NCI-H345 treated with DMSO at 0.1 percent for 48 hours (cell line): ENCODE results near the gene PNMA8A.
"Not testable (repeated sequence)": the region's sequence is repeated elsewhere in the genome, so short reads cannot be mapped to it uniquely, and the experiment has no call there.

Experiments
- DNase-seq: peaks from one replicate; lab custom pipeline; 2025; ENCODE audit not compliant: unreplicated experiment; lab: John Stamatoyannopoulos, UW

Gene PNMA8A, protein sequence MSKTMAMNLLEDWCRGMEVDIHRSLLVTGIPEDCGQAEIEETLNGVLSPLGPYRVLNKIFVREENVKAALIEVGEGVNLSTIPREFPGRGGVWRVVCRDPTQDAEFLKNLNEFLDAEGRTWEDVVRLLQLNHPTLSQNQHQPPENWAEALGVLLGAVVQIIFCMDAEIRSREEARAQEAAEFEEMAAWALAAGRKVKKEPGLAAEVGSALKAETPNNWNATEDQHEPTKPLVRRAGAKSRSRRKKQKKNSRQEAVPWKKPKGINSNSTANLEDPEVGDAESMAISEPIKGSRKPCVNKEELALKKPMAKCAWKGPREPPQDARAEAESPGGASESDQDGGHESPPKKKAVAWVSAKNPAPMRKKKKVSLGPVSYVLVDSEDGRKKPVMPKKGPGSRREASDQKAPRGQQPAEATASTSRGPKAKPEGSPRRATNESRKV

DNA sequence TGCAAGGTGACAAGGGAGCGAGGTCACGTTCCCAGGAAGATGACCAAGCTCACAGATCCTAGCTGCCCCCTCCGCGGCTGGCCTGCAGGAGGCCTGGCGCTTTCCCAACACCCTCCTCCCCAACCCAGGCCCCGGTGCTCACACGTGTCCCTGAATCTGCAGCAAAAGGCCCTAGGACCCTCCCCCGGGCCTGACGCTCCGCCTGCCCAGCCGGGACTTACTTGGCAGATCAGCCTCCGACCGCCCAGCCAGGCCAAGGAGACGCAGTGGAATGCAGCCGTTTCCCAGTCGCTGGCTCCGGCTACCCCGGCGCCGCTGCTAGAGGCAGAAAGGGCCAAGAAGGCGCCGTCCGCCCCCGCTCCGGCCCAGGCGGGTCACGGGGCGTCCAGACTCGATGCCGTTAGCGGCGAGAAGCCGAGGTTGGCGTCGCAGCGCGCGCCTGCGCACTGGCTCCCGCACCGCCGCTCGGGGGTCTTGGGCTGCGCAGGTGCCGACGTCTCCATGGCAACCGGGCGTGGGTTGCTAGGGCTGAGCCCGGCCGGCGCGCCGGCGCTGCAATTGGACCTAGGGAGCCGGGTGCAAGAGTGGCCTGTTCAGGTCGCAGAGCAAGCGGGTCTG, at the start of gene PNMA8A:
PNMA8A (minus strand) TSS at position 448 of the 618 bp plus-strand sequence. CDS start 528 bp downstream, outside the sequence.
- peak; percentile 66 for DNase-seq

DNA sequence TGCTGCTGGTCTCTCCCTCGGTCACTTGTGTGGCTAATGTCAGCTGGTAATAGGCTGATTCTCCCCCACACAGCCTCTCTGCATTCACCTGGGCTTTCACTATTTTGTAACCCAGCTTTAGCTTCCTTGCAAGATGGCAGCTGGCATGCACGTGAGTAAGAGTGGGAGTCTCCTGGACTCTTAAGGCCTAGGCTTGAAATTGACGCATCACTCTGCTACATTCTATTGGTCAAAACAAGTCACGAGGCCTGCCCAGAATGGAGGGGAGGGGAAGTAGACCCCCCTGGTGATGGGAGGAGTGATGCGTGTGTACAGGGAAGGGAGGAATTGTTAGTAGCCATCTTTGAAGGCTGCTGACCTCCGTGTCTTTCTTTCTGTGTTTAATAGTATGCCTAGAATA, 49.3 kb upstream of the PNMA8A start:
- DNase-seq: no peak

DNA sequence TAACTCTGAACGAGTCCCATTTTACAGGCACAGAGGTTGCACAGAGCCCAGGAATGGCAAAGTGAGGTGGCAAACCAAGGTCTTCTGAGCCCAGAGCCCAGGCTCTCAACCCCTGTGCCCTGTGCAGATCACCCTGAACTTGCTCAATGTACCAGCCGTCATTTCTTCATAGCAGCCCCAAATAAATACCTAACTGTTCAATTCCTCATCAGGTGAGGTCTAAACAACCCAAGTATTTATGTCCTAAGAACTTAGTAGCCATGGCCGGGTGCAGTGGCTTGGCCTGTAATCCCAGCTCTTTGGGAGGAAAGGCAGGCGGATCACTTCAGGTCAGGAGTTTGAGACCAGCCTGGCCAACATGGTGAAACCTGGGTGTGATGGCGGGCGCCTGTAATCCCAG, 46.1 kb upstream of the PNMA8A start:
- no peak for DNase-seq

DNA sequence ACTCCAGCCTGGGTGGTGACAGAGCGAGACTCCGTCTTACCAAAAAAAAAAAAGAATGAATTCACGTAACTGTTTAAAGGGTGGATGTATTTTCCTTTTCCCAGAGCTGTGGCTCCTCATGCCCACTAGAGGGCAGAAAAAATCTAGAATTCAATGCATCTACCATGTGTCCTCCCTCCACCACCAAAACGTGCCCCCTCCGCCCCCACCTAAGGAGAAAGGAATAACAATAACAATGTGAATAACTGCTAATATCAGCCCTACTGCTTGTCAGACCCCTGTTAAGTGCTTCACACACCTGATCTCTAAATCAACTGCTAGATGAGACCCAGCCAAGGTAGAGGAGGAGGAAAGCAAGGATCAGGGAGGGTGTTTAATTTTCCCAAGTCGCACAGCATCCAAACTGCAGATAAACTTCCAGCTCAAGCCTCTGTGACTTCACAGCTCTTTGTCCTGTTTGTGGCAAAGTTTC, 44.6 kb upstream of the PNMA8A start:
- no peak for DNase-seq

DNA sequence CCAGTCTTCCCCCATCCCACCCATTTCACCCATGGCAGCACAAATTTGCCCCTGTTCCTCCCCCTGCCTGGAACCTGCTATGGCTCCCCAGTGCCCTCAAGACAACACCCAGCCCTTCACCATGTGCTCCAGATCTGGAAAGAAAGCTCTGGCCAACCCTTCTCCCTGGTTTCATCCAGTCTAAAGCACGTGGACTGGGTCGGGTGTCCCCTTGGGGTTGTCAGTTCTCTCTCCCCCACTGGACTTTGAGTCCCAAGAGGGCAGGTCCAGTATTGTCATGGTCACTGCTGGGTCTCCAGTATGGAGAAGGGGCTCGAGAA, 43.9 kb upstream of the PNMA8A start:
- DNase-seq: no peak

DNA sequence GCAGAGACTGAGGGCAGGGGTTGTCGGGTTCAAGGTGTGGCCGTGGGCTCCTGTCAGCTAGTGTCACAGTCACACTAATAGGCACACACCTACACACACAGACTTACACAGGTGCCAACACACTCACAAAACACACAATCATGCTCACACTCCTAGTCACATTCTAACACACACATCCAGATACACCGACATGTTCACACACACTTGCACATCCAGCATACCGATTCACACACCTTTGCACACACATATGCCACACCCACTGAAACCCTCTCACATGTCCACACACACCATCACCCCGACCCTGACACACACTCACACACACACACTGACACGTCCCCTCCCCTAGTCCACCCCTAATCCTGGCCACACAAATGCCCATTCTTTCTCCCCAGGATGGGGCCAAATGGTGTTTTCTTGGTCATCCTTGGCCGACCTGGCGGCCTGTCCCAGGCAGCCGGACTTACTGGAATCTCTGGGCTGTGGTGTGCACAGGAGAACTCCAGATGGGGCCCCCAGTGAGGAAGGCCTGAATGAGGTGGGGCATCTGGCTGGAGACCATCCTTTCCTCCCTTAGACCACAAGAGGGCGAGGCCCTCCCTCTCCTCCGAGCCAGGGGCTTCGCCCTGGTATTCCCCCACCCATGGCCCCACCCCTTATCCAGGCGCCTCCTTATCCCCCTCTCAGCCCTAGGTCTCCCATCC, 43.4 kb upstream of the PNMA8A start:
- no peak for DNase-seq

DNA sequence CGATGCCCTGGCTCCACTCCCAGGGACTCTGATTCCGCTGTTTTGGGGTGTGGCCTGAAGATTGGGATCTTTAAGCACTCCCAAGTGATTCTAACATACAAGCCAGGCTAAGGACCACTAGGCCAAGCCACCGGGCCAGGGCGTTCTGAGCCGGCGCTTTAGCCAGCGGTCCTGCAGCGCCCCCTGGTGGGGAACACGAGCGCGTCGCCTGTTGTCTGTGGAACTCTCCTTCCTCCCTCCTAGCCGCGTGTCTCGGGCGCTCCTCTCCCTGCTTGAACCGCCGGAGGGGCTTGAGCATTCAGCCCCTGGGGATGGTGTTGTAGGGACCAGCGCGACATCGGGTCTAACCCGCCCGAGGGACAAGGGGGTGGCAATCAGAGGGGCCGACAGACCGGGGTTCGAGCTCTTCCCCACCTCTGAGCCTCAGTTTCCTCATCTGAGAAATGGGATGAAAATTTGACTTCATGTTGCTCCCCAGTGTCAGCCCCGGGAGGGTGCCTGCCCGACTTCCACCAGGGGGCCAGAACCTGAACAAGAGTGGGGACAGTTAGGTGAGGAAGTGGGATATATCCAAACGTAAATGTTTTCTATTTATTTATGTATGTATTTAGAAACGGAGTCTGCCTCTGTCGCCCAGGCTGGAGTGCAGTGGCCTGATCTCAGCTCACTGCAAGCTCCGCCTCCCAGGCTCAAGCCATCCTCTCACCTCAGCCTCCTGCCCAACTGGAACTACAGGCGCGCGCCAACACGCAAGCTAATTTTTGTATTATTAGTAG, 42.3 kb upstream of the PNMA8A start:
- DNase-seq: peak; percentile 17

DNA sequence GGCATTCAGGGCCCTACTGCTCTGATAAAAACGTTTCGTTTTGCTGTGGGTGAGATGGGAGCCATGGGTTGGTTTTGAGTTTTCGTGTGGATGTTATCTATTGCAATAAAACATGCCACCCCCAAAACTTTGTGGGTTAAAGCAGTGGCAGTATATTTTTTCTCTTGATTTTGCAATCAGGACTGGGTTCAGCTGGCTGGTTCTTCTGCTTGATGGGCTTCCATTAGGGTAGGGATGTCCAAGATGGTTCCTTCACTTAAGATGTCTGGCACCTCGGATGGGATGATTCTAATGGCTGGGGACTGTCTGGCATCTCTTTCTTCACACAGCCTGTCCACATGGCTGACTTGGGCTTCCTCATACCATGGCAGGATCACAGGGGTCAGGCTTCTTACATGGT, 39.9 kb upstream of the PNMA8A start:
- no peak for DNase-seq

DNA sequence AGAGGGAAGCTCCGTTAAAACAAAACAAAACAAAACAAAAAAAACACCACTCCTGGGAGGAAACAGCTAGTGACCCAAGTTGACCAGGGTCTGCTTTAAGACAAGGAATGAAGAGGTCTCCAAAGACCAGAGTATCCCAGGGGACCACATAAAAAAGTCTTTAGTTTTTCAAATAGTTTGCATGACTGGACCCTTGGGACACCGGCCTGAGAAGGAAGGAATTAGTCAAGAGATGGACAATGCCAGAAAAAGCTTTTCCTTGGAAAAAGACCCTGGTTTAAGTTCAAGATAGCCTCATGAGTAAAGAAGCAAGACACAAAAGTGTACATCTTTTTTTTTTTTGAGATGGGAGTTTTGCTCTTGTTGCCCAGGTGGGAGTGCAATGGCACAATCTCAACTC, 36.8 kb upstream of the PNMA8A start:
- DNase-seq: no peak

DNA sequence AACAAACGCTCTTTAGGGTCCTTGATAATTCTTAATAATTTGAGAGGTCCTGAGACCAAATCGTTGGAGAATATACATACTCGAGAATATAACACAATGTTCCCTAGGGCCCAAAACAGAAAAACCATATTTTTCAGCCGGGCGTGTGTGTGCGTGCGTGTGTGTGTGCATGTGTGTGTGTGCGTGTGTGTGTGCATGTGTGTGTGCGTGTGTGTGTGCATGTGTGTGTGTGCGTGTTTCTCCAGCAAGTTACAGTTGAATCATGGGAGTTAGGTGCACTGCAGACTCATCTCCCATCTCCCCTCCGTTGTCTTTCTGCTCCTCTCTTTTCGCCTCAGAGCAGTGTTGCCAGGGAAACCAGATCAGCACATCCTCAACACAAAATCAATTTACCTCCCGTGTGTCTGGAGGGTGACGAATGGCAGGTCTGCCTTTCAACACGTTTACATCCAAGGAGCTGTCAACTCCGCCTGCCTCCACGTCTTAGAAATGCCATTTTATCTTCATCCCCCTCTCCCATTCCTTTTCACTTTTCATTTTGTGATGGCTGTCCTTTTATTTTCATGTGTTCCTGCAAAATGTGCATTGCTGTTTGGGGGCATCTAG, 32.6 kb upstream of the PNMA8A start:
- DNase-seq: no peak

DNA sequence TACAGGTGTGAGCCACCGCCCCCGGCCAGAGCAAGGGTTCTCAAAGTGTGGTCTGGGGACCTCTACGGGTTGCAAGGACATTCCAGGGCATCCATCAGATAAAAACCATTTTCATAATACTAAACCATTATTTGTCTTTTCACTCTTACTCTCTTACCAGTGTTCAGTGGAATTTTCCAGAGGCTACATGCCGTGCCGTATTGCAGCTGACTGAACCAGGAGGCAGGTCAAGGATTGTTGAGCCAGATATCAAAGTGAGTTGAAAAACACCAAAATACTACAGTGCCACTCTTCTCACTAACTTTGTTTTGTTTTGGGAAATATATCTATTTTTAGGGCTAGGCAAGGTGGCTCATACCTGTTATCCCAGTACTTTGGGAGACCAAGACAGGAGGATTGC, 31.5 kb upstream of the PNMA8A start:
- no peak for DNase-seq

DNA sequence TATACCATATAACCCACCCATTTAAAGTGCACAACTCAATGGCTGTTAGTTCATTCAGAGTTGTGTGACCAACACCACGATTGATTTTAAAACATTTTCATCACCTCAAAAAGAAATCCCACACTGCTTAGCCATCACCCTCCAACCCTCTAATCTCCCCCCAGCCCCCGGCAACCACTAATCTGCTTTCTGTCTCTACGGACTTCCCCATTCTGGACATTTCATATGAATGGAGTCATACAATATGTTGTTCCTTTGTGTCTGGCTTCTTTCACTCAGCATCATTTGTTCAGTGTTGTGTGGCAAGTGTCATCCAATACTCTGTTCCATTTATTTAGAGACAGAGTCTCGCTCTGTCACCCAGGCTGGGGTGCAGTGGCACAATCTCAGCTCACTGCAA, 28.3 kb upstream of the PNMA8A start:
- DNase-seq: no peak

DNA sequence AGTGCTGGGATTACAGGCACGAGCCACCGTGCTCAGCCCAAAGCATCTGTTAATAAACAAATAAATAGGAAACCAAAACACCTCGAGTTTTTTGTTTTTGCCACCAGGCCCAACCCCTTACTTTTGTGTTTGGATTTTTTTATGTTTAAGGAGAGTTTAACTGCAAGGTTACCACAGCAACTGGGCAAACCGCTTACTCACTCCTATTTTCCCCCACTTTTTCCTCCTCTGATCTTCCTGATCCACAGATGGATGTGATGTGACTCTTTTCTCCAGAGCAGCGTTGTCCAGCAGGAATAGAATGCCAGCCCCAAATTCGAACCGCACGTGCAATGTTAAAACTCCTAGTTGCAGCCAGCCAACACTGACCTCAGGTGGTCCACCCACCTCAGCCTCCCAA, 26.4 kb upstream of the PNMA8A start:
- DNase-seq: no peak

DNA sequence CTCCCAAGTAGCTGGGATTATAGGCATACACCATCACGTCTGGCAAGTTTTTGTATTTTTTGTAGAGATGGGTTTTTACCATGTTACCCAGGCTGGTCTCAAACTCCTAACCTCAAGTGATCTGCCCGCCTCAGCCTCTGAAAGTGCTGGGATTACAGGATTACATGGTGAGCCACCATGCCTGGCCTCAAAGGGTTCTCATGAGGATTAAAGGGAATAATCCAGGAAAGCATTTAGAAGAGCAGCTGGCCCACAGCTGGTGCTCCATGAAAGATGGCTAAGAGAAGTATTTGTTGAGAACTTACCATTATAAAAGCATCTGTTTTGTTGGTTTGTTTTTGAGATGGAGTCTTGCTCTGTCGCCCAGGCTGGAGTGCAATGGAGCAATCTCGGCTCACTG, 25.5 kb upstream of the PNMA8A start:
- not testable (repeated sequence) for DNase-seq

DNA sequence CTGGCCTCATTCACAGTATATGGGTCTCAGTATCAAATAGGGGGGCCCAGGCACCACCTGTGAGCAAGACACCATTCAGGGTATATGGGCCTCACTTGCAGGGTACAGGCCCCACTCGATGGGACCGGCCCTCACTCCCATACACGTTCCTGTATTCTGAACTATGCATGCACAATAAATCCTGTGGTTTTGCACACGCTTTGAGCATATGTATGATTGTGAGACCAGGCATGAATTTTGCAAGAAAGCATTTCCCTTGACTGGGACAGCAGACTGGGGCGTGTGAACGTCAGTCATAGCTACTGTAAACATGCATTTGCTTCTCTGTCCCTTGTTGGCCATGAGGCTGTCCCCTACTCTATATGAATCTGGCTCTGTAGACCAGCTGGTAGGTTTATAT, 24.9 kb upstream of the PNMA8A start:
- no peak for DNase-seq

DNA sequence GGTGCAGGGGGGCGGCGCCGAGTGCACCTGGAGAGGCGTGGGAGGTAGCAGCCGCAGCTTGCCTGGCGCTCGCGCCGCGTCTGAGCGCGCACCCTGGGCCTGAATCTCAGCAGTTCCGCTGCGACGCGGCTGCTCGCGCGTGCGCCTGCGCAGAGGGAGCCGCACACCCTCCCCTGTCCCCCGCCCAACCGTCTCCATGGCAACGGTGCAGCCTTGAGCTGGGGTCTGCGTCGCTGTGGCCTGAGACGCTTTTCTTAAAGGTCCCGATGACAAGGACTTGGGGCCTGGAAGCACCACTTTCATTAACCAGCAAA, 24.4 kb upstream of the PNMA8A start, which contains the start of gene PNMA8B:
PNMA8B (minus strand) TSS at position 82 of the 314 bp plus-strand sequence. CDS start 402 bp downstream, outside the sequence.
- DNase-seq: peak; percentile 43

DNA sequence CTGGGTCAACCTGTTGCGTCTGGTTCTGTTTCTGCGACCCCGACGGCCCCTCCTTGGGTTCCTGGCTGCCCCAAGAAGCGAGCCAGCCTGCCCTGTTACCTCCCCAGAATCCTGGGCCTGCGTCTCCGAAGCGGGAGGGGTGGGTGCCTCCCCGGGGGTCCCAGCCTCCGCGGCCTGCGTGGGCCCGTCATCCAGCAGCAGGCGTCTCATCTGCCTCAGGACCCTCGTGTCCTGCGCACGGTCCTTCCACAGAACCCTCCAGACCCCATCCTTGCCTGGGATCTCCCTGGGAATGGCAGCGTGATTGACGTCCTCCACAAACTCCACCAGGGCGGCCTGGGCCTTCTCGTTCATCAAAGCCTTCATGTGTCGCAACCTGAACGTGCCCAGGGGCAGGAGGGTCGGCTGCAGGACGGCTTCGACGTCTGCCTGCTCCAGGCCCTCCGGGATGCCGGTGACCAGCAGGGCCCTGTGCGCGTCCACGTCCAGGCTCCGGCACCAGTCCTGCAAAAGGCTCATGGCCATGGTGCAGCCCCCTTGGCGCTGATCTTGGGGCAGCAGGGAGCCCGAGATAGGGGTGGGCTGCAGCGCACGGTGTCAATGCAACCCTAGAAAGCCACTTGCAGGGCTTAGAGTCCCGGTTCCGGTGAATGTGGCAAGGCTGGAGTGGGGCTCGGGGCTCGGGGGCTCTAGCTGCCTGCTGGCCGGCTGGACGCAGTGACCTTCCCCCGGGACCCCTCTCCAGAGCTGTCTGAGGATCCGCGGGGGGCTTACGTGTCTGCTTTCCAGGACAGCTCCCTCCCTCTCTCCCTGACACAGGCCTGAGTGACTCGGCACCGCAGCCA, 23.8 kb upstream of the PNMA8A start:
- no peak for DNase-seq

DNA sequence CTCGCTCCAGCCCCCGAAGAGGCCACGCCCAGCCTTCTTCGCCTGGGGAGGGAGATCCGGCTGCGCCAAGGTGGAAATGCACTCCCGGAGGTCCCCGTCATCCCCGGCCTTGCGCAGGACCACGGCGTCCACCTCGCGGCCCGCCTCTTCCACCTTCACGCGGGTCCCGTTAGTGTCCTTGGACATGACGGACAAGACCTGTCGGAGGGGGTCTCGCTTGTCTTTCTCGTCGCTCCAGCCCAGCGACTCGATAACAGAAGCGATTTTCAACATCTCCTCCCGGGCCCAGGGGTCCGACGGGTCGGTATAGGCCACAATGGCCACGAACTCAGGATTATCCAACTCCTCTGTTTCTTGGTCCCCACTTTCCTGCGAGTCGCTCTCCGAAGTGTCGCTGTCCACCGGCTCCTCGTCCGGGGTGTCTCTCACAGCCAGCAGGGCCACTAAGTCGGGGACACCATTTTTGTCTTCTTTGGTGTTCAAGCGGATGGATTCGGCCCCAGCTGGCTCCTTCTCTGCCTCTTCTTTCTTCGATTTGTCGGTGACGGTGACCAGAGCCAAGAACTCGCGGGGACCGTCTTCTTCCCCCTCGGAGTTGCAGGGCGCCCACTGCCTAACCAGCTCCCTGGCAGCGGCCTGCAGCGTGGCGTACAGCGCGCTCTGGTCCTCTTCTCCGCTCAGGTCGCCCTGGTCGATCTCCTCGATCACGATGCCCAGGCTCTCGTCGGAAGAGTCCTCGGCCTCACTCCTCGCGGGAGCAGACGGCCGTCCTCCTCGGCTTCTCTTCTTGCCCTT, 23.0 kb upstream of the PNMA8A start:
- no peak for DNase-seq
